ENCODE data around the gene GBA2. TPM values are rescaled to one million over a fixed set of nuclear protein-coding genes. Genes with fewer than 3 reads are reported as not detected.

Gene GBA2
- total and polyA plus RNA-seq, 2 donors (not counting 3 experiments of a cell fraction or from before 2014, with no cell fraction given): 110 to 158 TPM

DNA sequence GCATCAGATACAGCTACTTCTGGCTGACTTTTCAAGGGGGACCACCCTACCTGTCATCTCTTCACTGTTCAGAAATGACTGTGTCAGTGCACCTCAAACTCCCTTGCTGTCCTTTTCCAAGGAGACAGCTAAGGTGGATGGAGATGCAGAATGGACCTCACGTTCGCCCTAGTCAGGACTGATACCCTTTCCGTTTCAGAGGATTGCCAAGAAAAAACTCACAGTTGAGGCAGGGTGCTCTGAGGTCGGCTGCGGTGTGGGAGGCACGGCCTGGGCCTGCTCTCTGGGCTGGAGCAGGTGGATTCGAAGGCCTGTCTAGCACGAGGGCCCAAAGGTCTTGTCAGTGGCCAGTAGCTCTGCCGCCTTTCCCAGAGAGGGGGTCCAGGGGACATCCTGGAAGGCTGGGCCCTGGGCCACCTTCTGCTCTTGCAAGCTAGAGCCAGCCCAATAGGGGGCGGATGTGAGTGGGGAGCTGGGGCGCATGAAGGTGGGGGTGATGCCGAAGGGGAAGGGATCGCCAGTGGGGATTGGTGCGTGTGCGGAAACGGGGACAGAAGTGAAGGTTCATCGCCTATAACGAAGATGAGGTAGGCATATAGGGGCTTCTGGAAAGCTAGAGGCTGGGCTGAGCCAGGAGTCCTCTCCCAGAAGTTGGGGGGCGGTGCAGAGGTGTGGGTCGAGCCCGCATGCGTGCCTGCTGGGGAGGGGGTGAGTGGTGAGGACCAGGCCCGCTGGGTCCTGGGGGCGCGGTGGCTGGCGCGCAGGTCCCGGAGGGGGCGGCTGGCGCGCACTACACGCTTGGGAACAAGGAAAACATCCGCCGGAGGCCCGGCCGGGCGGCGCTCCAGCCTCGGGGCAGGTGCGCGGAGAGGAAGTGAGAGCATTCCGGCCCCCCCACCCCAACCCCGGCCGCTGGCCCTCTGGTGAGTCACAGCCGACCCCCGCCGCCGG is 7.5 kb upstream of the GBA2 start:
- H3K4me1 ChIP-seq (ENCODE audit: control insufficient read depth, extremely low read depth, insufficient read depth, low read length): peaks cover 92% of the 10 kb centered on the region
- dilution Hi-C loops (cut with MboI; ENCODE audit: extremely low pct_ligation_motif_present, low sequenced_read_pairs) (no loop called here), intact Hi-C loops (cut with micrococcal nuclease) (loop anchor here (2.0 kb wide), 4 partner anchors 14 to 150 kb away; partner anchors contain the start of genes HRCT1 and SPAG8)
- BruUV-seq (replicated peaks): TSS peak; percentile 15
- TF ChIP-seq, protein P1, sequence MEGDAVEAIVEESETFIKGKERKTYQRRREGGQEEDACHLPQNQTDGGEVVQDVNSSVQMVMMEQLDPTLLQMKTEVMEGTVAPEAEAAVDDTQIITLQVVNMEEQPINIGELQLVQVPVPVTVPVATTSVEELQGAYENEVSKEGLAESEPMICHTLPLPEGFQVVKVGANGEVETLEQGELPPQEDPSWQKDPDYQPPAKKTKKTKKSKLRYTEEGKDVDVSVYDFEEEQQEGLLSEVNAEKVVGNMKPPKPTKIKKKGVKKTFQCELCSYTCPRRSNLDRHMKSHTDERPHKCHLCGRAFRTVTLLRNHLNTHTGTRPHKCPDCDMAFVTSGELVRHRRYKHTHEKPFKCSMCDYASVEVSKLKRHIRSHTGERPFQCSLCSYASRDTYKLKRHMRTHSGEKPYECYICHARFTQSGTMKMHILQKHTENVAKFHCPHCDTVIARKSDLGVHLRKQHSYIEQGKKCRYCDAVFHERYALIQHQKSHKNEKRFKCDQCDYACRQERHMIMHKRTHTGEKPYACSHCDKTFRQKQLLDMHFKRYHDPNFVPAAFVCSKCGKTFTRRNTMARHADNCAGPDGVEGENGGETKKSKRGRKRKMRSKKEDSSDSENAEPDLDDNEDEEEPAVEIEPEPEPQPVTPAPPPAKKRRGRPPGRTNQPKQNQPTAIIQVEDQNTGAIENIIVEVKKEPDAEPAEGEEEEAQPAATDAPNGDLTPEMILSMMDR (IDR thresholded peaks at IDR 0.05; ENCODE audit: extremely low read depth in 1 of 2, insufficient read depth in 1 of 2, low read depth in 1 of 2, low read length in 2 of 2): peak; percentile 45 to 68
- TF ChIP-seq POLR2A (IDR thresholded peaks at IDR 0.05; ENCODE audit: low read depth, low read length) (no peak), FOS (IDR thresholded peaks at IDR 0.05; ENCODE audit: borderline replicate concordance, insufficient read depth, low read length) (peak; percentile 91), POLR2AphosphoS5 (IDR thresholded peaks at IDR 0.05; ENCODE audit: insufficient read depth, low read depth, low read length) (peak; percentile 83)
- CTCF ChIA-PET: interaction anchor here (0.7 to 7.2 kb wide), 16 partner anchors 9 to 150 kb away, joined by 3 to 62 read pairs (median 4); partner anchors contain the start of genes CREB3, HRCT1, SPAG8 and TLN1
- DNase-seq (ENCODE audit: low read depth, low spot score) (peak; percentile 84), FAIRE-seq (no peak)
- peaks cover 7% of the 10 kb centered on the region for H3K79me2 ChIP-seq (ENCODE audit: control insufficient read depth, insufficient read depth, low read length)
- peaks cover 0 to 2% of the 10 kb centered on the region in 2 experiments for H3K36me3 ChIP-seq (ENCODE audit: control insufficient read depth in 2 of 2, extremely low read depth in 1 of 2, insufficient read depth in 2 of 2, low read length in 2 of 2)
- peak overlapping the region; percentile 18 for H2AFZ ChIP-seq (ENCODE audit: low read depth, low read length)
- peak overlapping the region; percentile 97 for H3K27ac ChIP-seq (ENCODE audit: insufficient read depth, low read depth, low read length)
- POLR2A ChIA-PET: interaction anchor here (0.6 to 1.6 kb wide), 5 partner anchors 10 to 34 kb away, joined by 3 to 5 read pairs (median 4); partner anchors contain the start of genes CREB3 and TLN1
- H3K9ac ChIP-seq (replicated peaks; ENCODE audit: extremely low read depth, insufficient read depth, low read length): peak overlapping the region; percentile 93
- peak overlapping the region in 2 of 3 experiments; percentile 8 to 15 for H3K4me3 ChIP-seq (replicated peaks in 1 of 3; ENCODE audit: insufficient read depth in 1 of 3, low read depth in 1 of 3, low read length in 3 of 3)
- no peaks in the 10 kb centered on the region for H3K27me3 ChIP-seq (ENCODE audit: control insufficient read depth in 2 of 2, insufficient read depth in 2 of 2, low read length in 2 of 2)
- peak overlapping the region; percentile 39 for H3K4me2 ChIP-seq (ENCODE audit: insufficient read depth, low read length)
- no peaks in the 10 kb centered on the region for H4K20me1 ChIP-seq (replicated peaks; ENCODE audit: control insufficient read depth, extremely low read depth, insufficient read depth, low read length)
- no peaks in the 10 kb centered on the region for H3K9me1 ChIP-seq (replicated peaks; ENCODE audit: control insufficient read depth, extremely low read depth, insufficient read depth, low read length)
- no peaks in the 10 kb centered on the region for H3K9me3 ChIP-seq (replicated peaks; ENCODE audit: control insufficient read depth, insufficient read depth, low read length)
